Islet of Langerhans (tissue), 1 donor: ENCODE results near the gene STPG2.

Source experiments
- FAIRE-seq: peaks from one replicate; lab custom pipeline; 2011; peaks lifted over from hg19 to GRCh38; lab: Jason Lieb, UNC

STPG2 gene

DNA sequence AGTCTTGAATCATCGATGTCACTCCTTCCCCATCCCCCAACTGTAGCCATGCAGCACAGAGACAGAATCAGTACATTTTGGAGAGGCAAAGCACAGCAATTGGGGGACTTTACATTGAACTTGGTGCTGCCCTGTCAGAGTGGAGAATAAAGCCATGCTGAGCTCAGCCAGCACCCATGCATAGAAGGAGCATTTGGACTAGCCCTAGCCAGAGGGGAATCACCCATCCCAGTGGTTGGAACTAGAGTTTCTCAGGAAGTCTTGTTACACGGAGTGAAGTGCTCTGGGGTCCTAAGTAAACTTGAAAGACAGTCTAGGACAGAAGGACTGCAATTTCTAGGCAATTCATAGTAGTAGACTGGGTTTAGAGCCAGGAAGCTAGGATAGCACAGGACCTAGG lies 49.6 kb downstream of the STPG2 start:
- no peak for FAIRE-seq

DNA sequence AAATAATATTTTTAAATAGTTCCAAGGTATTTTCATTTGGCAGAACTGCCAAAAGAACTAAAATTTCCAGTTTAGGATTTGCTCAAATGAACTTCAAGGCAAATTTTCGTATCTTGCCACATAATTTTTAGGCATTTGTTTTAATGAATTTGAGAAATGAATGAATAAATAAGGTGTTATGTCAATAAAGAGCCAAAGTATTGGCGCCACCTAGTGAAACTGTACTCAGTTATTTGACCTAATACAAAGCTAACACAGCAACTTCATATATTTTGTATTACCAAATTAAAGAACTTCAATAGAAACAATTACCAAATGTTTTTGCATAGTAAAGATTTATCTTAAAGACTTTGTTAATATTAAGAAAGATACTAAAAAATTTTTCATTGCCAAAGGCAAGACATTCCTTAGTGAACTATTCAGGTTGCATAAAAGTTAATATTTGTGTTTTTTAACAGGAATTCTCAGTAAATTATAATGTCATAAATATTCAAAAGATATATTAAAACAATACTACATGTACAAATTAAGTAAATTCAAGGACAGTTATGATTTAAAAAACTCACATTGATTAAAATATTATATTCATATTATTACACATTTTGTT lies 50.3 kb downstream of the STPG2 start:
- FAIRE-seq = peak; percentile 98

DNA sequence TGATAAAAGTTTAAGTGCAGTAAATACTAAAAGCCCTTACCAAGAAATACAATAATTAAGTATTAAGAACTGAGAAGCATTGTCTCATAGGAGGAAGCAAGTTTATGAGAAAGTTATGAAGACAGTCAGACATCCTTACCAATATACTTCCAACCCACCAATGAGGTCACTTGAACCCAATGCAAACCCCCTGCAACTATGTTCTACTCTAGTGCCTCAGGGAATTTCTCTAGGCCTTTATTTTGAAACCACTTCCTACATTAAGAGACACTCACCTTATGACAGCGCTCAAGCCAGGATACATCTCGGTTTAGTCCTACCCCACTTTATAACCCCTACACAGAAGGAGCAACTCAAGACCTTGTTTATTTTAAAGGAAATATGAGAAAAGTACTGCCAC lies 61.3 kb downstream of the STPG2 start:
- no peak for FAIRE-seq

DNA sequence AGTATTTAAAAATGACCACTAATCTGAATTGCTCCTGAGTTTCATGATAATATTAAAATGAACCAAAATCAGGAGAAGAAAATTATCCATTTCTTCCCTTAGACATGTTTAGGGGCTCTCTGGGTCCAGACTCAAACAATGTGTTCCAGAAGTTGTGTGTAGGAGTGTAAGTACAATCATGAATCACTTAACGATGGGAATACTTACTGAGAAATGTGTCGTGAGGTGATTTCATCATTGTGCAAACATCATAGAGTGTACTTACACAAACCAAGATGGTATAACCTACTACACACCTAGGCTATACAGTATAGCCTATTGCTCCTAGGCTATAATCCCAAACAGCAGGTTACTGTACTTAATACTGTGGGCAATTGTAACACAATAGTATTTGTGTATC lies 74.8 kb downstream of the STPG2 start:
- FAIRE-seq = no peak

DNA sequence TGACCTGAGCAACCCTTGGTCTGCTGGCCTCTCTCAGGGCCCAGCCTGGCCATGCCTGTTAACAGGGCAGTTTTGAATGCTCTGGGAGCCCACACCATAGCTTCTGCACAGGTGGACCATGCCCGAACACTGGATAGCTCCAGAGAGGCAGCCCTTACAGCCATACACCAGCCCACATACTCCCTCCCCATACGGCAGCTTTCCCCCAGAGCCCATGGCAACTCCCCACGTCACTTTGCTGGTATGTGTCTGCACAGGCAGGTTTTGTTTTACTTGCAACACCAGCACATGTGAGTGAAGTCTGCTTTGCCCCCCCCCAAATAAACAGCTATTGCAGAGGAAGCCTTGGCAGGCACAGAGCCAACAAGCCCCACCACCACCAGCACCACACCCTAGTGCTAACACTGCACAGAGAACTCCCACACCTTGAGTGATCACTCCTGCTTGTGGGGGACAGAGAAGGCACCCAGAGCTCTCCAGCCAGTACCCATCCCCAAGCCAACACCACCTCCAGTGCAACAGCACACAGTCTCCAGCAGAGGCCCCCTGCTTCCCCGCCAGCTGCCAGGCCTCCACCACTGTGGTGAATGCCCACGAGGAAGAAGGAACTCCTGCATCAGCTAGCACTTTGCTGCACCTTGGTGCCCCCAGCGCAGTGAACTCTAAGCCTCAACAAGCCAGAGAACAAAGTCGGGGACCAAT lies 87.3 kb downstream of the STPG2 start:
- FAIRE-seq = no peak

DNA sequence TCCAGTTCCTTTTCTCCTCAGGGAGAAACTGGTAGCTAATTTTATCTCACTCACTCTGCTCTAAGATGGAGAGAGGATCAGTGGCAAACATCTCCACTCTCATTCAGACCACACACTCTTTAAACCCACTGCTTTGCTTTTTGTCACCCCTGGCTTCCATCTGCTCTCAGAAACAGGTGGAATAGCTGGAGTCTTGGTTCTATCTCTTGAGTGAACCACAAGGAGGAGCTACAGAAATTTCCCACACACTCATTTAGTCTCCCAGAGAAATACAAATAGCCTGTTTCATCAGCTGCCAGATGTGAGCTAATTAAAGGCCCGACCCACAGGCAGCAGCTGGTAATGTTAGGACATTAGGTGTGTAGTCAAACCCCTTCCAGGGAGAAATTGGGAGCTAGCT lies 96.6 kb downstream of the STPG2 start:
- FAIRE-seq = no peak

DNA sequence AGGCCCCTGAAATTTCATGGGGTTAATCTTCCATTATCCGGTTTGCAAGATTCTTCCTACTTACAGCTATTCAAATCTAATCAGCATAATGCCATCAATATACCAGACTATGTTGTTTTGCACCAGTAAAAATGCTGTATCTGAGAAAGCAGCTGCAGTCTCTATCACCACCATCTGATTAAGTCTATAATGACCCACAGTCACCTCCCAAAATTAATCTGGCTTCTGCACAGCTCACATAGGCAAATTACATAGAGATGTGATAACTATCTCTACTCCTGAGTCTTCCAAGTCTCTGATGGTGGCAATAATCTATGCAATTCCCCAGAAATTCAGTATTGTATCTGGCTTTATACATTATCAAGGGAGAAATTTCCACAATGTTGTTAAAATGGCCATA lies 113.2 kb downstream of the STPG2 start:
- FAIRE-seq = no peak

DNA sequence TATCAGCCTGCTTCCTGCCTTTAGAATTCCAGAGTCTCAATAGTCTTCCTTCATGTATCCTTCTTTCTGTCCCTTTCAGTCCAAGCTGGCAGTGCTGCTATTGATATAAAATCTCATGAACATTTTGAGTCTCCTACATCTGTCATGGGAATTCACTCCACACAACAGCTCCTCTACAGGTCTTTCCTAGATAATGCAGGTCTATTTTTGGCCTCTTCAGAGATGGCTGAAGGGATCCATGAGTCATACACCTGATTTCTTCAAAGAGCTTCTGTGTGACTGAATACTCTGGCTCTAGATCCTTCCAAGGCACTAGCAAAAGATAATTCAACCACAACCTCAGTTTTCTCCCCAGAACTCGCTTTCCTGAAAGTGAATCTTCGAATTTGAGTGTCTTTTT lies 115.4 kb downstream of the STPG2 start:
- FAIRE-seq = peak; percentile 79

DNA sequence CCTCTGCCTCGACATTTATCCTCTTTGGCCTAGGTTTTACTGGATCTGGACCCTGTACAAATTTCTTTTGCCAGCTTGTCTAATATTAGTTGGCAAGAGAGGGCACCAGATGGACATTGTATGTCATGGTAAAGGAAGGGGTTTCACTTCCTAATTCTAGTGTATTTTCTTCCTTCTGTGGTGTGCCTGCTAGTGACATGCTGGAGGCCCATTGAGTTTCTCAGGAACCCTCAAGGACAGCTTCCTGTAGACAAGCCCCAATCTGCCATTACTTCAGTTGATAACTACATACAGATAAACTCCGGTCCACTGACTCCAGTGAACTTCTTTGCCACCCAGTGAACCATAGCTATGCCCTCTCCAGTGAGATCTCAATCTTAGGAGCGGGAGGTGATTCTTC lies 116.9 kb downstream of the STPG2 start:
- no peak for FAIRE-seq

DNA sequence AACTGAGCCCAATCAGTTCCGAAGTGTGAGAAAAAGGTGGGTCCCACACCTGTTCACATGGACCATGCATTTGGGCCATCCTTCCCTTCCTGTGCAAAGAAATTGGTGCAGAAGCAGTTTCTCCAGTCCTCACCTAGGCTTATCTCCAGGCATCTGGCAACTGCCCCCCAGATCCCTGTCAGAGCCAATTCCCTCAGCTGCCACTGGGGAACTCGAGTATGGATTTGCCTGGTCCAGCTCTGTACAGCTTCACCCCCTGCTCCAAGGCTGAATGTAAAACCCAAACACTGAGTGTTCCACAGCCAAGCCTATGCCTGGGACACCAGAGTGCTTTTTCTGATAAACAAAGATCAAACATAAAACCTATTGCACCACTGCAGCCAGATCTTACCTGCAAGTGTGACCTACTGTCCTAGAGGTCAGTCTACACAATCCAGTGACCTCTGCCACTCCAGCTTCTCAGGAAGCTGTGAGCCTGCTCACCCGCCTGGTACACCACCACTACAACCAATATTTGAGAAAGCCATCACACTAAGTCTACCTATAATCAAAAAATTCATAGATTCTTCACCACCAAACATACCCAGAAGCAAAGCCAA lies 136.4 kb downstream of the STPG2 start:
- no peak for FAIRE-seq

DNA sequence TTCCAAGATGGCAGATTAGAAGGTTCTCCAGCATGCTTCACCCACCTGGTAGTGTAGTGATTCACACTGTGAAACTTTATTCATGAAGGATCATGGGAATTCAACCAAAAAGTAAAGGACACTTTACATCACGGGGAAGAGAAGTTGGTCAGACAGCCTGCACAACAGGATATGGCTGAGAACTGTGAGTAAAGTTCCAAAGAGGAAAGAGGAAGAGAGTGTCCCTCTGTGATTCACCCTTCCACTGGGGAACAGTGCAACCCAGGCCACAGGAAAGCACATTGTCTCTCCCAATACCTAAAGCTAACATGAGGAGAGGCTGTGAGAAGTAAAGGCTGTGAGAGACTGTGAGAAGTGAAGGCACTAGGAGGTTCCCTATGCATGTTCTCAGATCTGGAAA lies 137.2 kb downstream of the STPG2 start:
- no peak for FAIRE-seq

DNA sequence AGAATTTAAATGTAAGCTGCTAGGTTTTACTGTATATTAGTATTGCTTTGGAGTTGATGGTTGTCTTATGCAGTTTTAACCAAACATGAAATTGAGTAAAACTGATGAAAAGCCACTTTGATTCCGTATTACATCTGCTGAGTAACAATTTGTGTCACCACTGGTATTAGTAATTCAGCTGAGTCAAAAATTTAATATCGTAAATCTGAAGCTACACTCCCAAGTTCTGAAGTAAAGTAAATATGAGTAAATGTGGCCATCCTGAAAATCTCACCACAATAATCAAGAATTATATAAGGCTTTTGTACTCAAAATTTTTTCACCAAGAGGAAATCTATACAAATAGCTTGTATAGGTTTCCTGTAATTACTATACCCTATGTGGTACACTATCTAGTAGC lies 142.3 kb downstream of the STPG2 start:
- FAIRE-seq = no peak

DNA sequence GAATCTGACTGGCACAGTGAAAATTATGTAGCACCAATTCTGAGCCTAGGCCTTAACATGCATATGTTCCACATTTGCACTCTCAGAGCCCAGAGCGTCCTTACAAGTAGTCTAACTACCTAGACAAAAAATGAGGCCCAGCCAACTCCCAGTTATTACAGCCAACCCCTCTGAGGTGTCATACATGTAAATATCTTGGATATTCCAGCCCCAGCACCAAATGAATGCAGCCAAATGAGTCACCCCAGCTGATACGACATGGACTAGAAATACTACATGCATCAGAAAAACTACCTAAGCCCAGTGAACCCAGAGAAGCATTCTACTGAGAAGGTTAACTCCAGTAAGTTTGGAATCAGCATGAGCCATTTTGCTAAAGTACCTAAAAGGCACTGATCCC lies 145.1 kb downstream of the STPG2 start:
- no peak for FAIRE-seq

DNA sequence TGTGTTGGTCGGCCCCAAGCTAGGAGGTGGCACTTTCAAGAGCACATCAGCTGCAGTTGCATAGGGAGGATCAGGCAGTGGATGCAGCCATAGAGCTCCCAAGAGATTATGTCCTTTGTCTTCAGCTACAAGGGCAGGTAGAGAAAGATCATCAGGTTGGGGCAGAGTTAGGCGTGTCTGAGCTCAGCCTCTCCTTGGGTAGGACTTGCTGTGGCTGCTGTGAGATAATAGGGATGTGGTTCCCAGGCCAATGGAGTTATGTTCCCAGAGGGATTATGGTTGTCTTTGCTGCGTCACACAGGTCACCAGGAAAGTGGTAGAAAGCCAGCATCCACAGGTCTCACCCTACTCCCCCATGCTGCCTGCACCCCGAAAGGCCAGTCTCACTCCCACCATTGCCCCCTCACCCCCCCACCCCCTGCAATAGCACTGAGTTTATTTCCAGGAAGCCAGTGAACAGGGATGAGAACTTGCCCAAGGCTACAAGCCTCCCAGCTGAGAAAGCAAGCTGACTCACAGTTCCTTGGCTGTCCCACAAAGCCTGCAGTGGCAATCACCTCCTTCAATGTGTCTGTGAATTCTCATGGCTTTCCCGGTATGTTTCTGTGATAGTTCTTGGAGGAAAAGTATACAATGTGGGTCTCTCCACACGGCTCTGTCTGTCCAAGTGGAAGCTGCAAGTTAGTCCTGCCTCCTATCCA lies 148.4 kb downstream of the STPG2 start:
- FAIRE-seq = no peak

DNA sequence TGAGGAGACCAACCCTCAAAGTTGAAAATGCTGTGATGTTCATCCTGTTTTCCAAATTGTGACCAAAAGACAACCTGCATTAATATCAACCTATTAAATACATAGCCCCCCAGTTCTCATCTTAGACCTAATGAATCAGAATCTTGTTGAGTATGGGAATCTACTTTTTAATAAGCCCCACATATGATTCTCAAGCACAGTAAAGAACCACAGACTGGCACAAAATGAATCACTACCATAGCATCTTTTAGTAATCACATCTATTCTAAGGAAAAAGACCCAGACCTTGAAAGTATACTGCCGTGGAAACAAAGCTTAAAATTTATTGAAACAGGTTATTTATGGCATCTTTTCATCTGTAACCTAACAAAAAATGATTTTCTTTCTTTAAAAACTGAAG lies 152.9 kb downstream of the STPG2 start:
- no peak for FAIRE-seq

DNA sequence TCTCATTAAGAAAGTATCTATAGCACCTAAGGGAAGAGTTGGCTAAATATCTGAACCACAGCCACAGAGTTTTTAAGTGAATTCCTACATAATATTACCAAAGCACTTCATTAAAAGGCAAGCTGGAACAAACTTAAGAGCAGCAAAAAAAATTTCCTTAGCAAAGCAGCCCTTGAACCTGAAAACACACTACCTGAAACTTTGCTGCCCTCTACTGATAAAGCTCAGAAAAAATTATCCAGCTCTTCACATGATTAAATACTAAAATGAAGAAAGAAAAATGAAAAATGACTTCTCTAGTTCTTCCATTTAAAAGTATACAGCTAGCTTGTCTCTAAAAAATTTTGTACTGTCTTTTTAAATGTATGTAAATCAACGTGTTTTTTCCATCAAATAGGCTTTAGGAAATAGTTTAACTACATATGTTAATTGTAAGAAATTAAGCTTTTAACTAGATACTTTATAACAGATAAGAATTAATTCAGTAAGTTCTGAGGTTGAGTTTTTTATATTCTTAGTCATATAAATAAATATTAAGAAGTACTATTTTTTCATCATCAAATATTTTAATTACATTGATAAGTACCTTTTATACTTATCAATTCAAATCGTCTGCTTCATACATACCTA lies 156.1 kb downstream of the STPG2 start:
- FAIRE-seq = peak; percentile 88

DNA sequence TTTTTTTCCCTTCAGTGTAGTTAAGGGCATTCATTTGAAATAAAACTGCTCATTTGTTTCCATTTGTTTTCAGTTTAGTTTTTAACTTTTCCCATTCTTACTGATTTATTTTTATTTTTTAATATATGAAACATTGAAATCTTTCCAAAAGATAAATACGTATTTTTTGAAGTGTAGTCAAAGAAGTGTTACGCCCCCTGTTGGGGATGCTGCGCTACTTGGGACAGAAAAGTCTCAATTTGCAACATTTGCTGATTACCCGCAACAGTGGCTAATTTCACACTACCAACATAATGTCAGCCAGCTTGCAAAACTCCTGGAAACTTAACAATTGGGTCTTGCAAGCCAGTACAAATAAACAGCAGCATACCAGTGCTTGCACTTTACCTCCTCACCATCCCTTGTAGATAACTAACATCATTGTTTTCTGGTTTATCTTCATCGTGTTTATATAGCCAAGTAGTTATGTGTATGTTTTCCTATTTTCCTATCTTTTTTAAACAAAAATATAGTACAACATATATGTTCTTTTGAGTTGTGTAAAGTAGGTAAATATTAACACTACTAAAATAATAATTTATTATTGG lies 158.6 kb downstream of the STPG2 start:
- no peak for FAIRE-seq

DNA sequence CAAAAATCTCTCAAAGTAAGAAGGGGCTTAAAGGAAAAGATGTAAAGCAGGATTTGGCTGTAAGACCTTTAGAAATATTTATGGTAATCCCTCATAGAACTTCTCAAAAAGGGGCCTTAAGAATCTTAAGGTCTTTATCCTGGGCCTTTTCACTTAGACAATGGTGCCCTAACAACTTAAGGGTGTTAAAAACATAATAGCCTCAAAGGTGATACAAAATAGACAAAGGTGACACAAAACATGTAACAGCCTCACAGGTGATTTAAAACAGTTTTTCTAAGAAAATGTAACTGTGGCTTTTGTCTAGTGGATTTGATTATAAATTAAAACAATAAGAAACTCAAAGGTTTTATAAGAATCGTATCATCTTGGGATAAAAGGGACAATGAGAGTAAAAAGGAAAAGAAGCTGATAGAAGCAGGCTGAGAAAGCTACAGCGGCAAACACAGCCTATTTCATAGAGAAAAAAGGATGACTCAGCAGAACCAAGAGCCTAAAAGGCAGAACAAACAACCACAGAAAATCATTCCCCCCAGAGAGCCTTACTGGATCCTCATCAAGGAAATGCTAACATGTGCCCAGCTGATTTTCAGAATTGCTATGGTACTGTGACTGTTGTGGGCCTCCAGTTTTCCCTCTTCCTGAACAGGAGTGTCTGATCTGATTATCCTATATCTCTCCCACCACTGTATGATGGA lies 164.3 kb downstream of the STPG2 start:
- no peak for FAIRE-seq

DNA sequence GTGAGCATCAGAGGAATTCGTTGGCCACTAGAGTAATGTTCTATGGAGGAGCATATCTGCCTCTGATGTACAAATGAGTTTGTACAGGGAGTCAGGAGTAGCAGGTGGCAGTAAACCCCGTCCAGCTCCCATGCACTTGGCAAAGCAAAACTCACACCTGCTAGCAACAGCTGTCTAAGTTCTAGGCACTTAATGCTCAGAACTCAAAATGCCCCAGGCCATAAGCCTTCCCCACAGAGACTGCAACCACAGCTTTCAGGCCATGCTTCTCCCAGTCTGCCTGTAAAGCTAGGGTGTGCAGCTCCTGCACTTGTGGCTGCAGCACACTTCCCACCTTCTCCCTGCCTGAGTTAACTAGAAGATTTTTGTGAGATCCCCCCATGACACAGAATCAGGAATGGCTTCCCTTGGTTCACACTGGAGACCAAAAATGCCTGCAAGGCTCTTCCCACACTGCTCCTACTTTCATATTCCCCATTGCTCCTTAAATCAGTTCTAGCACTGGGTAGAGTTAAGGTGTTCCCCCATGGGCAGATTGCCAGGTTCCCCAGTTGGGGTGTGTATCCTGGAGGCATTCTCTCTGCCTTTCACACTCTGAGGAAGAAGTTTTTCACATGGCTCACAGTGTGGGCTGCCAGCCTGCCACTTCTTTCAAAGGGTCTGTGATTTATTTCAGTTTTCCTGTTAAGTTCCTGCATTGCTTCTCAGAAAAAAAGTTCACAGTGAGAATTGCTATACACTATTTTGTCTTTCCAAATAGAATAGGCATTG lies 189.9 kb downstream of the STPG2 start:
- FAIRE-seq = no peak

DNA sequence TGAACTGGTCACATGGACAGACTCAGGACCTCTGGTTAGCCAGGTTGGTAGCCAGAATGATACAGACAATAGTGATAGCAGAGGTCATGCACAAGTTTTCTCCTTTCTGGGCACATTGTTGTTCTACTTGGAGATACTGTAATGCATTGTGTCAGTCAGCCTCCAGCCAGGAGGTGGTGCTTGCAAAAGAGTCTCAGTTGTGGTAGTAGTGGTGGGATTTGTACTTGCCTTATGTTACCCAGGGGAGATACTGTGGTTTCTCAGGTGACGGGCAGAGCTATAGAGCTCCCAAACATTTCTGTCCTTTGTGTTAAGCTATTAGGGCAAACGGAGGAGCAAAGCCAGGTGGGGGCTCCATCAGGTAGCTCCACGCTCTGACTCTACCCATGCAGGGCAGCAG lies 190.5 kb downstream of the STPG2 start:
- FAIRE-seq = no peak

DNA sequence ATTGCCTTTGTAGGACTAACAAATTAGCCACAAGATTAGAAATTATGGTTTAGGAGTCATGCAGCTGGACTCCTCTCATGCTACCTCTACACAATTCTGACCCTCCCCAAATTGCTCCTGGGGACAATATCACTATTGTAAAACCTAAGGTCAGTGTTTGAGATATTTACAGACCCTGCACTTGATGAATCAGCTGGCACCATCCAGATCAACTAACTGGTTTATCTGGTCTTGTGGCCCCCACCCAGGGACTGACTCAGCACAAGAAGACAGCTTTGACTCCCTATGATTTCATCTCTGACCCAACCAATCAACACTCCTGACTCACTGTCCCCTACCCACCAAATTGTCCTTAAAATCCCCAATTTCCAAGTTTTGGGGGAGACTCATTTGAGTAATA lies 192.4 kb downstream of the STPG2 start:
- FAIRE-seq = no peak
